Naive thymus-derived CD8-positive, alpha-beta T cell (primary cell): Measurements from ENCODE around the gene SPI1. TPM values are rescaled to one million over a fixed set of nuclear protein-coding genes. Genes with fewer than 3 reads are reported as not detected.
A peak's percentile ranks its signal among the peaks of the same experiment; 100 is the strongest.

Experiments used
- ATAC-seq, 2 donors: fragments of 150-1000 bp; cut with Tn5 transposase in 1 of 2; sonication (Bioruptor Pico), chemical (Tn5 transposase) in 1 of 2; 1 replicate in 1 of 2; 2 replicates in 1 of 2; pipeline ENCODE4 v1.10.0; 2021; ENCODE audit warnings: mild to moderate bottlenecking in 2 of 2, moderate library complexity in 2 of 2
- POLR2A ChIA-PET: fragments of 350-600 bp; sonication (Branson Sonifier 250); formaldehyde crosslinking; loops from one replicate; lab custom pipeline; 2021; ENCODE audit warnings: antibody characterized with exemption; lab: Charles Lee
- DNase-seq, 10 donors: peaks; one replicate each; pipeline versions ENCODE4 v3.0.0 to v3.0.0-alpha.2; 2020 to 2022
- H3K27ac Mint-ChIP-seq, 10 donors: one replicate each; pipeline ENCODE4 v1.8.0; 2020 to 2022; ENCODE audit warnings: mild to moderate bottlenecking in 10 of 10, mixed read lengths in 10 of 10, moderate library complexity in 4 of 10, inconsistent platforms in 1 of 10
- H3K27me3 Mint-ChIP-seq, 5 donors: one replicate each; pipeline ENCODE4 v1.8.0; 2021 to 2022; ENCODE audit warnings: mixed read lengths in 5 of 5
- H3K36me3 Mint-ChIP-seq, 3 donors: one replicate each; pipeline ENCODE4 v1.8.0; 2020 to 2022; ENCODE audit warnings: mixed read lengths in 3 of 3, mild to moderate bottlenecking in 2 of 3, inconsistent platforms in 1 of 3
- H3K4me1 Mint-ChIP-seq, 4 donors: one replicate each; pipeline ENCODE4 v1.8.0; 2021 to 2022; ENCODE audit warnings: mixed read lengths in 4 of 4
- H3K4me3 Mint-ChIP-seq, 10 donors: one replicate each; pipeline ENCODE4 v1.8.0; 2020 to 2022; ENCODE audit warnings: mild to moderate bottlenecking in 10 of 10, mixed read lengths in 10 of 10, moderate library complexity in 6 of 10, inconsistent platforms in 1 of 10
- H3K9me3 Mint-ChIP-seq, 9 donors: one replicate each; pipeline ENCODE4 v1.8.0; 2020 to 2022; ENCODE audit warnings: mixed read lengths in 9 of 9, mild to moderate bottlenecking in 3 of 9, inconsistent platforms in 1 of 9, moderate library complexity in 1 of 9
- polyA plus RNA-seq, 3 donors: library from polyadenylated mRNA; unstranded; fragments of 300-500 nt; fragmentation: Illumina TruSeq; gene quantifications; one replicate each; pipeline ENCODE4 v1.2.3, GENCODE V29; 2021
- total RNA-seq, 8 experiments: library from RNA in 2 of 8; stranded (reverse) in 2 of 8; gene quantifications; one replicate each; pipeline ENCODE4 v1.2.3 and lab custom pipeline; 2021 to 2026

SPI1 gene
- 1 to 10 TPM; 3.4 to 4.7 TPM for total RNA-seq
- polyA plus RNA-seq = not detected
- total RNA-seq (lab: John Stamatoyannopoulos, UW) = 0 to 0.07 (median 0) reads per million in 6 experiments

- Mint-ChIP-seq H3K36me3 (no peaks in the 10 kb centered on the region), H3K4me3 (peak within 1 kb of the TSS in 2 of 10 donors; percentile 43 to 79), H3K4me1 (peaks cover 0 to 19% (median 5%) of the 10 kb centered on the region in 4 donors), H3K9me3 (no peaks in the 10 kb centered on the region), H3K27me3 (no peaks in the 10 kb centered on the region), H3K27ac (peak within 1 kb of the TSS in 4 of 10 donors; percentile 23 to 93 (median 67))
- ATAC-seq (peak; percentile 17 to 35), DNase-seq (peak in 1 of 10 donors; percentile 37)
- POLR2A ChIA-PET = interaction anchor here (0.8 to 1.9 kb wide), 9 partner anchors 11 to 33 kb away, joined by 3 to 7 read pairs (median 4); no protein-coding TSS in a partner anchor
Measured at GRCh38 chr11:47378010-47378835, at the start of gene SPI1. Gene SPI1, minus strand, starts transcription at chr11:47378547. Its CDS starts 194 bp downstream, at chr11:47378353.

DNA sequence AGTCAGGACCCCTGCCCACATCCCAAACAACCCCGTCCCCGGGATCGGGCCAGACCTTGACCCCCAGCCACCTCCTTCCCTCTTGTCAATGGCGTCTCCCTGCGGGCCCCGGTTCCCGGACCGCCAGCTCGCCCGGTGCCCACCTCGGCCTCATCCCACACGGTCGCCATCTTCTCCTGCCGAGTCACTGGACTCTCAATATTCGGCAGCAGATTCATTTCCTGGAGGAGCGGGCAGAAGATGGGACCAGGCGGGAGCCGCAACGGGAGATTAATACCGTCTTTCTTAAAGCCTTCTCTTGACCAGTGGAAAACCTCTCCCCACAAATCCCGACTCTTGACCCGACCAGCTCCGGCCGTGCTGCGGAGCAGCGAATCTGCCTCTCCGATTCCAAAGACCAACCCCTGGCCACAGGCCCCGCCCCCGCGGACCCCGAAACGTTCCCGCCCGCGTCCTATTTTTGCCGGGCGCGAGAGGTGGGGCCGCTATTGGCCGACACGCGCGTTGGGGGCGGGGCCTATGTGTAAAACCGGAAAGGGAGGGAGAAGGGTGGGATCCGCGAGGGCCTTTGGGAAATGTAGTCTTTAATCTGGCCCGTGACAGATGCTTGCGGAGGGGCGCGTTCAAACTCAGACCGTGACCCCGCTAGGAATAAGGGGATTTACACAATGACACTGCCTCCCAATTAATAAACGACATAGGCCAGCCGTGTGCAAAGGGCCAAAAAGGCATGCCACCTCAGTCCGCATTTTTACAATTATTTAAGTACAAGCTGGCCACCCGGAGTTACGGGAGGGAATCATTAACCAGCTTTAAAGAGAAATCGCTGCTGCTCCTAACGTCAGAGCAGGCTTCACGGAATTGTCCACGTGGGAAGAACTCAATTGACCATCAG is 48.0 kb upstream of the SPI1 start, which contains the start of gene PSMC3:
Gene PSMC3 (minus strand): TSS at position 378 of the 895 bp plus-strand sequence. CDS start 160 bp downstream, at position 218.
- no peaks in the 10 kb centered on the region for H3K27me3 Mint-ChIP-seq
- DNase-seq (peak; percentile 94 to 99 (median 98)), ATAC-seq (peak; percentile 96 to 97)
- H3K4me1 Mint-ChIP-seq = peaks cover 13 to 30% (median 29%) of the 10 kb centered on the region in 4 donors
- H3K27ac Mint-ChIP-seq = peak within 1 kb of the TSS; percentile 97 to 100 (median 98)
- no peaks in the 10 kb centered on the region for H3K9me3 Mint-ChIP-seq
- POLR2A ChIA-PET = interaction anchor here (0.8 to 4.1 kb wide), 15 partner anchors 9 to 421 kb away, joined by 3 to 36 read pairs (median 5); partner anchors contain the start of genes CELF1, DDB2, KBTBD4 and MADD
- H3K4me3 Mint-ChIP-seq = peak within 1 kb of the TSS; percentile 98 to 100 (median 99)
- peaks cover 0 to 35% (median 6%) of the 10 kb centered on the region in 3 donors for H3K36me3 Mint-ChIP-seq

GRCh38 chr11:47425611-47426010 is 47.3 kb upstream of the SPI1 start:
- POLR2A ChIA-PET = interaction anchor here (1.0 to 4.1 kb wide), 11 partner anchors 9 to 422 kb away, joined by 3 to 36 read pairs (median 5); partner anchors contain the start of genes CELF1, DDB2, KBTBD4 and NDUFS3
- DNase-seq = peak in 1 of 10 donors; percentile 41

DNA sequence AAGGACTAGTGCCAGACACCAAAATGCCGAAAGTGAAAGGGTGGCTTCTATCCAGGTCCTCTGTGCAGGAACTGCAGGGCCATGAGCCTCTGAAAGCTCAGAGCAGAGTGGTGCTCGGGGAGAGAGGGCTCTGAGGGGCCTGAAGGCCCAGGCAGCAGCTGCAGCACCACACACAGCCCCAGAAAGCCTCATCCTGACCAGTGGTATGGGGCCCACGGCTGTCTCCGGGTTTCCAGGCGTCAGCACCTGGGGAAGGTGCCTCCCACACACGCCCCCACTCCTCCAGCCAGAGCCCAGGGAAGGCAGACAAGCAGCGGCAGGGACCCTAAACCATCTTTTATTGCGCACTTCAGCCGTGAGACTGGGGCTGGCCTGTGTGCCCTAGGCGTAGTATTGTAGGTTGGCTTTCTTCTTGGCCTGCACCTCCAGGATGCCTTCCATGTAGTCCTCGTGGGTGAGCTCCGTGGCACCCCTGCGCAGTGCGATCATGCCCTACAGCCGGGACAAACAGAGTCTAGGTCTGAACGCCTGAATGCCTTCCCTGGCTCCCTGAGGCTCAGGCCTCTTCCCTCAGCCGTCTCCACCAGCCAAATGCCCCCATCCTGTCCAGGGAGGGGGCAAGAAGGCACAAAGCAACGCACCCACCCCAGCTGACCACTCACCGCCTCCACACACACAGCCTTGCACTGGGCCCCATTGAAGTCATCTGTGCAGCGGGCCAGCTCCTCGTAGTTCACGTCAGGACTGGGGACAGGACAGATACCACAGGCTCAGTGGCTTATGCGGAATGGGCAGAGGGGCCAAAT is 40.3 kb upstream of the SPI1 start:
- H3K9me3 Mint-ChIP-seq = no peaks in the 10 kb centered on the region
- peak in 1 of 2 donors; percentile 16 for ATAC-seq
- POLR2A ChIA-PET = interaction anchor here (0.6 to 3.4 kb wide), 4 partner anchors 8 to 527 kb away, joined by 3 to 17 read pairs (median 8); partner anchors contain the start of genes PSMC3 and SLC39A13
- peak overlapping the region in 4 of 10 donors; percentile 8 to 67 (median 30) for H3K27ac Mint-ChIP-seq
- DNase-seq = no peak
- H3K27me3 Mint-ChIP-seq = no peaks in the 10 kb centered on the region
- H3K36me3 Mint-ChIP-seq = peaks cover 0 to 71% (median 17%) of the 10 kb centered on the region in 3 donors
- no peak overlapping the region for H3K4me3 Mint-ChIP-seq
- H3K4me1 Mint-ChIP-seq = peaks cover 0 to 3% (median 2%) of the 10 kb centered on the region in 4 donors

More at GRCh38 chr11:47425611-47426010, 47.3 kb upstream of the SPI1 start:
- no peak for ATAC-seq
- no peaks in the 10 kb centered on the region for H3K9me3 Mint-ChIP-seq
- peaks cover 0 to 41% (median 6%) of the 10 kb centered on the region in 3 donors for H3K36me3 Mint-ChIP-seq
- H3K4me1 Mint-ChIP-seq = peaks cover 13 to 30% (median 29%) of the 10 kb centered on the region in 4 donors
- H3K27ac Mint-ChIP-seq = peak overlapping the region; percentile 53 to 100 (median 98)
- H3K27me3 Mint-ChIP-seq = no peaks in the 10 kb centered on the region
- H3K4me3 Mint-ChIP-seq = peak overlapping the region; percentile 98 to 100 (median 99)

GRCh38 chr11:47417712-47418111 is 39.4 kb upstream of the SPI1 start:
- Mint-ChIP-seq H3K36me3 (peaks cover 0 to 68% (median 14%) of the 10 kb centered on the region in 3 donors), H3K4me3 (no peak overlapping the region), H3K4me1 (peaks cover 0 to 3% (median 1%) of the 10 kb centered on the region in 4 donors), H3K27me3 (no peaks in the 10 kb centered on the region), H3K27ac (peak overlapping the region in 5 of 10 donors; percentile 18 to 67 (median 40)), H3K9me3 (no peaks in the 10 kb centered on the region)
- ATAC-seq = no peak
- DNase-seq = no peak
- POLR2A ChIA-PET = interaction anchor here (1.7 to 3.4 kb wide), 3 partner anchors 8 to 10 kb away, joined by 5 to 17 read pairs (median 12); partner anchors contain the start of genes PSMC3 and SLC39A13

DNA sequence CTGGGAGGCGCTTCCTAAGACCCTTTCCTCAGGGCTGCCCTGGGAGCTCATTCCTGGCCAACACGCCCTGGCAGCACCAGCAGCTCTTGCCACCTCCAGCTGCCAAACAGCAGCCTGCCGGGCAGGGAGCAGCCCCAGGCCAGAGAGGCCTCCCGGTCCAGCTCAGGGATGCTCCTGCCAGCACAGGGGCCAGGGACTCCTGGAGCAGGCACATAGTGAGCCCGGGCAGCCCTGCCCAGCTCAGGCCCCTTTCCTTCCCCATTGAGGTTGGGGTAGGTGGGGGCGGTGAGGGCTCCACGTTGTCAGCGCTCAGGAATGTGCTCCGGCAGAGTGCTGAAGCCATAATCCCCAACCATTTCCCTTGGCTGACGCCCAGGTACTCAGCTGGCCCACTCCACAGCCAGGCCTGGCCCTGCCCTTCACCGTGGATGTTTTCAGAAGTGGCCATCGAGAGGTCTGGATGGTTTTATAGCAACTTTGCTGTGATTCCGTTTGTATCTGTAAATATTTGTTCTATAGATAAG is 37.7 kb upstream of the SPI1 start:
- DNase-seq (no peak), ATAC-seq (no peak)
- Mint-ChIP-seq H3K36me3 (peaks cover 0 to 58% (median 13%) of the 10 kb centered on the region in 3 donors), H3K27me3 (no peaks in the 10 kb centered on the region), H3K9me3 (no peaks in the 10 kb centered on the region), H3K4me1 (peaks cover 0 to 5% (median 2%) of the 10 kb centered on the region in 4 donors), H3K27ac (no peak overlapping the region), H3K4me3 (no peak overlapping the region)
- POLR2A ChIA-PET = interaction anchor here (3.4 kb wide), 1 partner anchor 10 kb away, joined by 17 read pairs; the partner anchor contains the start of gene PSMC3

DNA sequence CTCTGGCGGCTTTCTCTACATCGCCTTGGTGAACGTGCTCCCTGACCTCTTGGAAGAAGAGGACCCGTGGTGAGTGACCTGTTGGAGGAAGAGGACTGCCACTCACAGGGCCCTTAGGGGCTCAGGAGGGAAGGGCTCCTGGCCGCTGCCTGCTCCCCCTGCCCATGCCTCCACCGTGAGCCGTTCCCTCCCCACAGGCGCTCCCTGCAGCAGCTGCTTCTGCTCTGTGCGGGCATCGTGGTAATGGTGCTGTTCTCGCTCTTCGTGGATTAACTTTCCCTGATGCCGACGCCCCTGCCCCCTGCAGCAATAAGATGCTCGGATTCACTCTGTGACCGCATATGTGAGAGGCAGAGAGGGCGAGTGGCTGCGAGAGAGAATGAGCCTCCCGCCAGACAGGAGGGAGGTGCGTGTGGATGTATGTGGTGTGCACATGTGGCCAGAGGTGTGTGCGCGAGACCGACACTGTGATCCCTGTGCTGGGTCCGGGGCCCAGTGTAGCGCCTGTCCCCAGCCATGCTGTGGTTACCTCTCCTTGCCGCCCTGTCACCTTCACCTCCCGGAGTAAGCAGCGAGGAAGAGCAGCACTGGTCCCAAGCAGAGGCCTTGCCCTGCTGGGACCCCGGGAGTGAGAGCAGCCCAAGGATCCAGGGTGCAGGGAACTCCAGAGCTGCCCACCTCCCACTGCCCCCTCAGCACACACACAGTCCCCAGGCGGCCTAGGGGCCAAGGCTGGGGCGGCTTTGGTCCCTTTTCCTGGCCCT is 36.9 kb upstream of the SPI1 start:
- H3K36me3 Mint-ChIP-seq = peaks cover 0 to 52% (median 13%) of the 10 kb centered on the region in 3 donors
- ATAC-seq = no peak
- no peak overlapping the region for H3K4me3 Mint-ChIP-seq
- no peaks in the 10 kb centered on the region for H3K9me3 Mint-ChIP-seq
- peak overlapping the region in 3 of 10 donors; percentile 4 to 65 (median 49) for H3K27ac Mint-ChIP-seq
- H3K27me3 Mint-ChIP-seq = no peaks in the 10 kb centered on the region
- POLR2A ChIA-PET = interaction anchor here (3.4 kb wide), 1 partner anchor 11 kb away, joined by 17 read pairs; the partner anchor contains the start of gene PSMC3
- H3K4me1 Mint-ChIP-seq = peaks cover 0 to 6% (median 3%) of the 10 kb centered on the region in 4 donors
- DNase-seq = no peak

- no peaks in the 10 kb centered on the region for H3K27me3 Mint-ChIP-seq
- no peaks in the 10 kb centered on the region for H3K9me3 Mint-ChIP-seq
- POLR2A ChIA-PET = interaction anchor here (0.9 kb wide), 1 partner anchor 41 kb away, joined by 3 read pairs; no protein-coding TSS in a partner anchor
- H3K4me1 Mint-ChIP-seq = peaks cover 1 to 6% (median 5%) of the 10 kb centered on the region in 4 donors
- H3K4me3 Mint-ChIP-seq = no peak overlapping the region
- DNase-seq (no peak), ATAC-seq (no peak)
- peaks cover 0 to 46% (median 7%) of the 10 kb centered on the region in 3 donors for H3K36me3 Mint-ChIP-seq
- H3K27ac Mint-ChIP-seq = no peak overlapping the region
Measured at GRCh38 chr11:47414685-47415070, 36.3 kb upstream of the SPI1 start.

DNA sequence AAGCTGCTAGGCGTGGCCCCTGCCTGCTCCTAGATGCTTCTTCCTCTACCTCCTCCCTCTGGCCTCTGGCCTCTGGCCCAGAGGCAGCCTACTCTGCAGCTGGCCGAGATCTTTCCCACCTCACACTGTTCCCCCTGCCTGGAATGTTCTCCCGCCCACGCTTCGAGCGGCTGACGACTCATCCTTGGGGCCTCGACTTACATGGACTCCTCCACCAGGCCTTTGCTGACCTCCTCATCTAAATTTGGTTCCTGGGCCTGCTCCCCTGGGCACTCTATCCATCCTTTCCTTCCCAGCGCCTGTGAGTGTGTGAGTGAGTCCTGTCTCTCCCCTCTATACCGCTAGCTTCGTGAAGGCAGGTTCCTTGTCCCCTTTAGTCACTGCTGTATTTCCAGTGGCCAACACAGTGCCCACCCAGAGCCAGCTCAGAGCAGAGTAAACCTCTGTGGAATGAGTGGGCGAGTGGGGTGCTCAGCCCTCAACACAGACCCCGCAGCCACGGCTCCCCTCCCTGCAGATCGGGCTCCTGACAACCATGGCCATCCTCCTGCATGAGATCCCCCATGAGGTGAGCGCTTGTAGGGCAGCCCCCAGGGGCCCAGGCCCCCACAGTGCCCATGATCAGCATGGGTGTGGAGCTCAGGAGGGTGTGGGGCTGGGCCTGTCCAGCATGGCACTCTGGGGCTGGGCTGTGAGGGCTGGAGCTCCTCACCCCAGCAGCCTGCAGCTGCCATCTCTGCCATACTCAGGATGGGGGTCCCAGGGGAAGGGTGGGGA is 35.7 kb upstream of the SPI1 start:
- ATAC-seq (no peak), DNase-seq (no peak)
- POLR2A ChIA-PET = interaction anchor here (0.9 kb wide), 1 partner anchor 40 kb away, joined by 3 read pairs; no protein-coding TSS in a partner anchor
- Mint-ChIP-seq H3K9me3 (no peaks in the 10 kb centered on the region), H3K27me3 (no peaks in the 10 kb centered on the region), H3K4me1 (peaks cover 7 to 11% (median 8%) of the 10 kb centered on the region in 4 donors), H3K4me3 (peak overlapping the region in 1 of 10 donors; percentile 15), H3K36me3 (peaks cover 0 to 40% (median 5%) of the 10 kb centered on the region in 3 donors), H3K27ac (peak overlapping the region in 4 of 10 donors; percentile 9 to 82 (median 69))
